Endometrial microvascular endothelial cells (primary cell): ENCODE data around the gene THBS4. TPM values are rescaled to one million over a fixed set of nuclear protein-coding genes. Genes with fewer than 3 reads are reported as not detected.

Experiments used
- in situ Hi-C: cut with HindIII; loops from 2 replicates; pipeline ENCODE4 v1.10.0; 2017; ENCODE audit warnings: low sequenced_read_pairs, low pct_unique_long_range_greater_than_20kb; ENCODE audit errors: inconsistent ontology term
- total RNA-seq: library from RNA; depleted of rRNA; stranded (reverse); fragments of >200 nt; gene quantifications from one replicate; pipeline ENCODE4 v1.2.3, GENCODE V29; 2015; ENCODE audit errors: inconsistent ontology term

The THBS4 gene
- total RNA-seq = not detected

- in situ Hi-C loops = no loop called here
These were observed at the start of gene THBS4 for GRCh38 chr5:80034962-80035821. Gene THBS4, plus strand, starts transcription at chr5:80035348. Its CDS starts 190 bp downstream, at chr5:80035538.

GRCh38 chr5:79986260-79986659 lies 48.9 kb upstream of the THBS4 start:
- in situ Hi-C loops = no loop called here

GRCh38 chr5:79990205-79990597 lies 44.9 kb upstream of the THBS4 start:
- in situ Hi-C loops = no loop called here

GRCh38 chr5:79990598-79991507 lies 44.3 kb upstream of the THBS4 start, which contains the start of gene MTX3:
Gene MTX3, minus strand, starts transcription at chr5:79991262. Its CDS starts 24 bp downstream, at chr5:79991238.
- in situ Hi-C loops = no loop called here

- in situ Hi-C loops = no loop called here
These were observed 42.1 kb upstream of the THBS4 start for GRCh38 chr5:79992891-79993657.

GRCh38 chr5:79999722-80000121 lies 35.4 kb upstream of the THBS4 start:
- in situ Hi-C loops = no loop called here

GRCh38 chr5:80002677-80003076 lies 32.5 kb upstream of the THBS4 start:
- in situ Hi-C loops = no loop called here

- in situ Hi-C loops = no loop called here
These were observed 26.0 kb upstream of the THBS4 start for GRCh38 chr5:80008995-80009765.

GRCh38 chr5:80010754-80011392 lies 24.3 kb upstream of the THBS4 start:
- in situ Hi-C loops = no loop called here

GRCh38 chr5:80025069-80025468 lies 10.1 kb upstream of the THBS4 start:
- in situ Hi-C loops = no loop called here

GRCh38 chr5:80026841-80027240 lies 8.3 kb upstream of the THBS4 start:
- in situ Hi-C loops = no loop called here

- in situ Hi-C loops = no loop called here
These were observed 4.0 kb upstream of the THBS4 start for GRCh38 chr5:80031109-80031508.

GRCh38 chr5:80033513-80033912 lies 1.6 kb upstream of the THBS4 start:
- in situ Hi-C loops = no loop called here

GRCh38 chr5:80034559-80034958 lies 589 bp upstream of the THBS4 start:
- in situ Hi-C loops = no loop called here

- in situ Hi-C loops = no loop called here
These were observed 691 bp downstream of the THBS4 start for GRCh38 chr5:80035839-80036238.

- in situ Hi-C loops = no loop called here
These were observed 1.5 kb downstream of the THBS4 start for GRCh38 chr5:80036615-80037014.

GRCh38 chr5:80037366-80037765 lies 2.2 kb downstream of the THBS4 start:
- in situ Hi-C loops = no loop called here

- in situ Hi-C loops = no loop called here
These were observed 4.5 kb downstream of the THBS4 start for GRCh38 chr5:80039650-80040049.
